ENCODE data around the gene TMF1.

TMF1 gene

DNA sequence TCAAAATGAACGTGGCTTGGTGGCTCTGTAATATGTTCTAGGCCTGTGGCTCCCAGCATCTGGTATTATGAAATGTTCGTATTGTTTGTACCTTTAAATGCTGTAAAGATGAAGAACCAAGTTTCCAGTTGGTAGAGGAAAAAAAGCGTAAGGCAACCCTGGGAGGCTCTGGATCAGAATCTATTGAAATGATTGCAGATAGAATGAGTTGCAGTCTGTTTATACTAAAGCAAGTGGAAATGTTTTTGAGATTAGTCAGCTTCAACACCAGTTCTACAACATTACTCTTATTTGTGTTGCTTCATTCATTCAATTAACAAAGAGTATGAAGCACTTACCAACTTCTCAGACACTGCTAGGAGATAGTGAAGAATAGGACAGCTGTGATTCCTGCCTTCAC lies 37.9 kb upstream of the TMF1 start:
- TF ChIP-seq POLR2AphosphoS5 (IDR thresholded peaks at IDR 0.05; ENCODE audit: low read depth, low read length) (no peak), SIN3A (IDR thresholded peaks at IDR 0.05; ENCODE audit: borderline replicate concordance, insufficient read depth, low read length) (no peak), FOXP2 (optimal IDR thresholded peaks at IDR 0.05; ENCODE audit: borderline replicate concordance, extremely low read depth, extremely low read length, insufficient read depth) (no peak), TAF1 (IDR thresholded peaks at IDR 0.05; ENCODE audit: borderline replicate concordance, insufficient read depth, low read length) (no peak)
- TF ChIP-seq, protein P1, sequence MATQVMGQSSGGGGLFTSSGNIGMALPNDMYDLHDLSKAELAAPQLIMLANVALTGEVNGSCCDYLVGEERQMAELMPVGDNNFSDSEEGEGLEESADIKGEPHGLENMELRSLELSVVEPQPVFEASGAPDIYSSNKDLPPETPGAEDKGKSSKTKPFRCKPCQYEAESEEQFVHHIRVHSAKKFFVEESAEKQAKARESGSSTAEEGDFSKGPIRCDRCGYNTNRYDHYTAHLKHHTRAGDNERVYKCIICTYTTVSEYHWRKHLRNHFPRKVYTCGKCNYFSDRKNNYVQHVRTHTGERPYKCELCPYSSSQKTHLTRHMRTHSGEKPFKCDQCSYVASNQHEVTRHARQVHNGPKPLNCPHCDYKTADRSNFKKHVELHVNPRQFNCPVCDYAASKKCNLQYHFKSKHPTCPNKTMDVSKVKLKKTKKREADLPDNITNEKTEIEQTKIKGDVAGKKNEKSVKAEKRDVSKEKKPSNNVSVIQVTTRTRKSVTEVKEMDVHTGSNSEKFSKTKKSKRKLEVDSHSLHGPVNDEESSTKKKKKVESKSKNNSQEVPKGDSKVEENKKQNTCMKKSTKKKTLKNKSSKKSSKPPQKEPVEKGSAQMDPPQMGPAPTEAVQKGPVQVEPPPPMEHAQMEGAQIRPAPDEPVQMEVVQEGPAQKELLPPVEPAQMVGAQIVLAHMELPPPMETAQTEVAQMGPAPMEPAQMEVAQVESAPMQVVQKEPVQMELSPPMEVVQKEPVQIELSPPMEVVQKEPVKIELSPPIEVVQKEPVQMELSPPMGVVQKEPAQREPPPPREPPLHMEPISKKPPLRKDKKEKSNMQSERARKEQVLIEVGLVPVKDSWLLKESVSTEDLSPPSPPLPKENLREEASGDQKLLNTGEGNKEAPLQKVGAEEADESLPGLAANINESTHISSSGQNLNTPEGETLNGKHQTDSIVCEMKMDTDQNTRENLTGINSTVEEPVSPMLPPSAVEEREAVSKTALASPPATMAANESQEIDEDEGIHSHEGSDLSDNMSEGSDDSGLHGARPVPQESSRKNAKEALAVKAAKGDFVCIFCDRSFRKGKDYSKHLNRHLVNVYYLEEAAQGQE (IDR thresholded peaks at IDR 0.05; ENCODE audit: insufficient read depth in 1 of 2, low read depth in 2 of 2, low read length in 2 of 2) = no peak

DNA sequence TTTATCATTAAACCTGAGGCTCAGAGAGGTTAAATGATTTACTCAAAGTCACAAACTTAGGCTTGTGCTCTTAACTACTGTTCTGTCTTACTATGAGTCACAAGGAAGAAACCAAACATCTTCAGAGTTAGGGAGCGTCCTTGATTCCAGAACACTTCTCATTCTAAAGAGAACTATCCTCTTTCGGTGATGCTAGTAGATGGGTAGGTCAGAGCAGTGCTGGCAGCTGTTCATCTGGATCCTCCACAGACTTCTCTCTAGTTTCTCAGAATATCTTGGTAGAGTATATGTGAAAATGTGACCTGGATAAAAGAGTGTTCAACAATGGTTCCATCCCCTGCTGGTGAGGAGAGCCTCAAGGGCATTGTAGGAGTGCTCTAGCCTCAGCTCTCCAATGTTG lies 35.9 kb upstream of the TMF1 start:
- TF ChIP-seq SIN3A (IDR thresholded peaks at IDR 0.05; ENCODE audit: borderline replicate concordance, insufficient read depth, low read length) (no peak), TAF1 (IDR thresholded peaks at IDR 0.05; ENCODE audit: borderline replicate concordance, insufficient read depth, low read length) (no peak), POLR2AphosphoS5 (IDR thresholded peaks at IDR 0.05; ENCODE audit: low read depth, low read length) (no peak), FOXP2 (optimal IDR thresholded peaks at IDR 0.05; ENCODE audit: borderline replicate concordance, extremely low read depth, extremely low read length, insufficient read depth) (no peak)
- TF ChIP-seq, protein P1 (IDR thresholded peaks at IDR 0.05; ENCODE audit: insufficient read depth in 1 of 2, low read depth in 2 of 2, low read length in 2 of 2) = no peak

DNA sequence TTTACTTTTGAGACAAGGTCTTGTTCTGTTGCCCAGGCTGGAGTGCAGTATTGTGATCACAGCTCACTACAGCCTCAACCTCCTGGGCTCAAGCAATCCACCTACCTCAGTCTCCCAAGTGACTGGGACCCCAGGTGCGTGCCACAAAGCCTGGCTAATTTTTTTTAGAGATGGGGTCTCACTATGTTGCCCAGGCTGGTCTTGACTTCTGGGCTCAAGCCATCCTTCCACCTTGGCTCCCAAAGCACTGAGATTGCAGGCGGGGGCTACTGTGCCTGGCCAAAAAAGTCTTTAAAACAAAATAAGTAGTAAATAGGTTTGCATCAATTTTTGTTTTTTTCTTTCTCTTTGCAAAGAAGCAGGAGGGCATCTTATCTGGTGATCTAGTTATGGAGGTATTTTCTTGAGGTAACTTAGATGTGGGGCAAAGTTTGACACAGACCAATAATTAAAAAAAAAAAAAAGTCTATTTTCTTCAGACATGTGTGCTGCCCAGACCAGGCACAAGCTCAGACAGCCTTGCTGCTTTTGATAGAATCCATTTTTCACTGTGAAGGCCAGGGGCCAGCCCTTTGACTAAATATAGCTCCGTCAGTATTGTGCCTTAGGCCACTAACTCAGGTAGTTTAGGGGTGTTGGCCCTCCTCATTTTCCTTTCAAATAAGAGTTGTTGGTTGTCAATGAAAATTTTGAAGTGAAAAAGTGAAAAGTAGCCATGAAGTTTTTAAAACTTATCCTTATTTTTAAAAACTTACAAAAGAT lies 35.1 kb upstream of the TMF1 start:
- no peak for TF ChIP-seq FOXP2 (optimal IDR thresholded peaks at IDR 0.05; ENCODE audit: borderline replicate concordance, extremely low read depth, extremely low read length, insufficient read depth)
- no peak for TF ChIP-seq POLR2AphosphoS5 (IDR thresholded peaks at IDR 0.05; ENCODE audit: low read depth, low read length)

DNA sequence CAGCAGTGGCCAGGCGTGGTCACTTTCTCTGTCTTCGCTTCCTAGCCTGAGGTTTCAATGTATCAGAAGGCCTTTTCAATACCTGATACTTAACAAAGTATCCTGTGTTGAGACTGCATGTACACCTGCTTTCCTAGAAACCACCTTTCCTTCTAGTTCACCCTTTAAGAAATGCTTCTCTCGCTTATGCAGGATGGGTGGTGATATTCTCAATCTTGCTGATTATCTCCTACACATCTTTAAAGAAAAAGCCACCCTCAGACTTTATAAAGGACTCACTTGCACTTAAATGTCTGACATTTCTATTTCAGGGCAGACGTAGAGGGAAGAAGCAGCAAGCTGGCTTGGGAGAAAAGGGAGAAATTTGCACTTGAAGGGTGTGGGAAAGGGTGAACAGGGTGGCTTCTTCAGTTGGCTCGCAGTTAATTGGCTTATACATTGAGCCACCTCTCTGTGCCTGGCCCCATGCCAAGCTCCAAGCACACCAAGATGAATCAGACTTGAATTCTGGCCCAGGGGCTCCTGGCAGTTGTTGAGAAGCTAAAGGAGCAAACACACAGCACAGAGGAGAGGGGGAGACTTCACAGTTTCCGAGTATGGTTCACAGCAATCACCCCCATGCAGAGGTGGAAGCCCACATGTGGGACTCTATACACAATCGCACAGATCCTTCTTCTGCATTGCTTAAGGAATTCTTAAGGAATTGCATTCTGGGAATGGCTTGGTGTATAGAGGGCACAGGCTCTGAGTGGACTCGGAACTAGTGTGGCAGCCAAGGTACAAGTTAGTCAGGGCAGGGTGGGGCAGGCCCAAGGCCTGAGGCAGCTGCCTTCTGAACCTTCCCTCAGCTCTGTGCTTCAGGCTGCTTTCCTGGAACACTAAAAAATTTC lies 33.9 kb upstream of the TMF1 start:
- TF ChIP-seq, protein P1 (IDR thresholded peaks at IDR 0.05; ENCODE audit: insufficient read depth in 1 of 2, low read depth in 2 of 2, low read length in 2 of 2) = no peak
- TF ChIP-seq POLR2AphosphoS5 (IDR thresholded peaks at IDR 0.05; ENCODE audit: low read depth, low read length) = peak; percentile 29; the same call in 1 of the 2 replicates

DNA sequence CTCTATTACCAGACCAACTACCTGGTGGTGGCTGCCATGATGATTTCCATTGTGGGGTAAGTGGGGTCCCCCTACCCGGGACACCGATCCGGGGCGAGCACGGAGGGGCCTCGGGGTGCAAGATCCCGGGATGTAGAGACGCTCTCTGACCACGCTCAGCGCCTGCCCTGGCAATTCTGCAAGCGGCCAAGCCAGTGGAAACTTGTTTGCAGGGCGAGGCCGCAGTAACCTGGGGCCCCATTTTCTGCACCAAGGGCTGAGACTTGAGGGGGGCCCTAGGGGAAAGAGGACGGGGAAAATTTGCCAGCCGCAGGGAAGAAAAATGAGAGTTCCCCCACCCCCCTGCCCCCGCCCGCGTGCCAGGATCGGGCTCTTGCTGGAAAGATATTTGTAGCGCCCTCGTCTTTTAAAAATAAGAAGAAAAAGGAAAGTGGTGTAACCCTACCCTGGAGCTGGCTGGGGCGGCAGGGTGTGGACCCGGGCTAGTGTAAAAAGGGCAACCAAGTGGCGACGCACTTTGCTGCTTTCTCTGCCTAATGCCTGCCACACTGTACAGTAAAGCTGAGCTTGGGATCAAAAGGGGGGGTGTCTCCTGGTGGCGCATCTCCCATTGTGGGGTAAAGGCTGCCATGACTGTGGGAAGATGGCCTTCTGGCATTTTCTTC lies 33.2 kb upstream of the TMF1 start:
- TF ChIP-seq POLR2AphosphoS5 (IDR thresholded peaks at IDR 0.05; ENCODE audit: low read depth, low read length) (no peak), SIN3A (IDR thresholded peaks at IDR 0.05; ENCODE audit: borderline replicate concordance, insufficient read depth, low read length) (no peak), TAF1 (IDR thresholded peaks at IDR 0.05; ENCODE audit: borderline replicate concordance, insufficient read depth, low read length) (no peak), FOXP2 (optimal IDR thresholded peaks at IDR 0.05; ENCODE audit: borderline replicate concordance, extremely low read depth, extremely low read length, insufficient read depth) (no peak)
- TF ChIP-seq, protein P1 (IDR thresholded peaks at IDR 0.05; ENCODE audit: insufficient read depth in 1 of 2, low read depth in 2 of 2, low read length in 2 of 2) = no peak
